Parathyroid adenoma (tissue), 2 donors: ENCODE data around the gene PDCD4.

ENCODE experiments used
- H2AFZ ChIP-seq: fragments of 300-600 bp; sonication (generic); one replicate; pipeline ENCODE4 v1.7.0; 2017; ENCODE audit warnings: antibody characterized with exemption, mild to moderate bottlenecking
- H3K27ac ChIP-seq: fragments of 300-600 bp; sonication (generic); one replicate; pipeline ENCODE4 v1.7.0; 2017
- H3K27me3 ChIP-seq: fragments of 300-600 bp; sonication (generic); one replicate; pipeline ENCODE4 v1.7.0; 2017; ENCODE audit warnings: low read length; ENCODE audit not compliant: control insufficient read depth, insufficient read depth
- H3K36me3 ChIP-seq: fragments of 300-600 bp; sonication (generic); one replicate; pipeline ENCODE4 v1.7.0; 2017; ENCODE audit warnings: low read length; ENCODE audit not compliant: control insufficient read depth, insufficient read depth
- H3K4me1 ChIP-seq: fragments of 300-600 bp; sonication (generic); one replicate; pipeline ENCODE4 v1.7.0; 2017; ENCODE audit warnings: control low read depth
- H3K4me2 ChIP-seq: fragments of 300-600 bp; sonication (generic); one replicate; pipeline ENCODE4 v1.7.0; 2017; ENCODE audit warnings: low read length
- H3K4me3 ChIP-seq: fragments of 300-600 bp; sonication (generic); one replicate; pipeline ENCODE4 v1.7.0; 2017; ENCODE audit warnings: low read depth, low read length
- H3K79me2 ChIP-seq: fragments of 300-600 bp; sonication (generic); one replicate; pipeline ENCODE4 v1.7.0; 2017; ENCODE audit warnings: control low read depth
- H3K9ac ChIP-seq: fragments of 300-600 bp; sonication (generic); one replicate; pipeline ENCODE4 v1.7.0; 2017; ENCODE audit warnings: mild to moderate bottlenecking
- H3K9me3 ChIP-seq: fragments of 300-600 bp; sonication (generic); one replicate; pipeline ENCODE4 v1.7.0; 2017; ENCODE audit warnings: low read length; ENCODE audit not compliant: control insufficient read depth
- CTCF ChIP-seq: fragments of 300-600 bp; sonication (generic); IDR thresholded peaks from one replicate; pipeline ENCODE4 v1.7.0; 2017; ENCODE audit warnings: antibody characterized with exemption, mild to moderate bottlenecking
- donor health status: primary hyperparathyroidism.

PDCD4 gene

GRCh38 chr10:110852947-110853346, 18.8 kb upstream of the PDCD4 start:
- peak overlapping the region; percentile 64 for H2AFZ ChIP-seq
- peaks cover 9% of the 10 kb centered on the region for H3K79me2 ChIP-seq
- no peak for TF ChIP-seq CTCF
- H3K9me3 ChIP-seq: no peaks in the 10 kb centered on the region
- H3K4me1 ChIP-seq: peaks cover 31% of the 10 kb centered on the region
- H3K27me3 ChIP-seq: no peaks in the 10 kb centered on the region
- H3K9ac ChIP-seq: no peak overlapping the region
- no peak overlapping the region for H3K27ac ChIP-seq
- no peak overlapping the region for H3K4me3 ChIP-seq
- no peaks in the 10 kb centered on the region for H3K36me3 ChIP-seq
- H3K4me2 ChIP-seq: no peak overlapping the region

GRCh38 chr10:110853921-110854605, 17.7 kb upstream of the PDCD4 start:
- Histone ChIP-seq H3K9me3 (no peaks in the 10 kb centered on the region), H3K4me3 (no peak overlapping the region), H3K79me2 (peaks cover 9% of the 10 kb centered on the region), H3K4me2 (no peak overlapping the region), H2AFZ (peak overlapping the region; percentile 9), H3K9ac (no peak overlapping the region), H3K27me3 (no peaks in the 10 kb centered on the region), H3K4me1 (peaks cover 40% of the 10 kb centered on the region), H3K36me3 (no peaks in the 10 kb centered on the region), H3K27ac (no peak overlapping the region)
- no peak for TF ChIP-seq CTCF

- Histone ChIP-seq H3K9me3 (no peaks in the 10 kb centered on the region), H3K4me3 (peak overlapping the region; percentile 24), H3K27me3 (no peaks in the 10 kb centered on the region), H3K4me2 (peak overlapping the region; percentile 69), H3K9ac (no peak overlapping the region), H3K36me3 (no peaks in the 10 kb centered on the region), H3K27ac (peak overlapping the region; percentile 98), H3K4me1 (peaks cover 57% of the 10 kb centered on the region), H2AFZ (no peak overlapping the region), H3K79me2 (peaks cover 6% of the 10 kb centered on the region)
- TF ChIP-seq CTCF: peak; percentile 15
Measured at GRCh38 chr10:110857265-110858171, 14.2 kb upstream of the PDCD4 start.

GRCh38 chr10:110858297-110858934, 13.3 kb upstream of the PDCD4 start:
- no peak overlapping the region for H3K9ac ChIP-seq
- H3K36me3 ChIP-seq: no peaks in the 10 kb centered on the region
- H3K27ac ChIP-seq: peak overlapping the region; percentile 98
- H3K4me1 ChIP-seq: peaks cover 50% of the 10 kb centered on the region
- H2AFZ ChIP-seq: no peak overlapping the region
- peak overlapping the region; percentile 24 for H3K4me3 ChIP-seq
- peaks cover 6% of the 10 kb centered on the region for H3K79me2 ChIP-seq
- no peak for TF ChIP-seq CTCF
- H3K9me3 ChIP-seq: no peaks in the 10 kb centered on the region
- peak overlapping the region; percentile 69 for H3K4me2 ChIP-seq
- H3K27me3 ChIP-seq: no peaks in the 10 kb centered on the region
